H9 (cell line): ENCODE results near the gene SRRM3. TPM values are rescaled to one million over a fixed set of nuclear protein-coding genes. Genes with fewer than 3 reads are reported as not detected.
"Not testable (repeated sequence)": the region's sequence is repeated elsewhere in the genome, so short reads cannot be mapped to it uniquely, and the experiment has no call there.

Source experiments
- DNase-seq: peaks from one replicate; pipeline ENCODE4 v3.0.0-alpha.2; 2017
- H2AFZ ChIP-seq: one replicate; pipeline ENCODE4 v1.6.1; 2013; ENCODE audit warnings: mild to moderate bottlenecking, low read length, control low read depth, moderate library complexity
- H2AK5ac ChIP-seq: 2 replicates; pipeline ENCODE4 v1.6.1; 2013; ENCODE audit warnings: low read length, control low read depth, mixed read lengths; ENCODE audit not compliant: insufficient read length
- H2BK120ac ChIP-seq: one replicate; pipeline ENCODE4 v1.6.1; 2013; ENCODE audit warnings: low read depth, mild to moderate bottlenecking, low read length, control low read depth, inconsistent platforms; ENCODE audit not compliant: poor library complexity, severe bottlenecking
- H2BK12ac ChIP-seq: 2 replicates; pipeline ENCODE4 v1.6.1; 2013; ENCODE audit warnings: low read length, control low read depth, mixed read lengths, low read depth; ENCODE audit not compliant: insufficient read length
- H2BK15ac ChIP-seq: 2 replicates; pipeline ENCODE4 v1.6.1; 2013; ENCODE audit warnings: low read depth, low read length, control low read depth
- H2BK20ac ChIP-seq: one replicate; pipeline ENCODE4 v1.6.1; 2013; ENCODE audit warnings: low read depth, mild to moderate bottlenecking, low read length, control low read depth, inconsistent platforms; ENCODE audit not compliant: poor library complexity, severe bottlenecking
- H2BK5ac ChIP-seq: 2 replicates; pipeline ENCODE4 v1.6.1; 2013; ENCODE audit warnings: low read length, control low read depth, mixed read lengths; ENCODE audit not compliant: insufficient read length
- H3K14ac ChIP-seq: 2 replicates; pipeline ENCODE4 v1.6.1; 2013; ENCODE audit warnings: low read length, control low read depth; ENCODE audit not compliant: insufficient read depth
- H3K18ac ChIP-seq: 2 replicates; pipeline ENCODE4 v1.6.1; 2013; ENCODE audit warnings: low read depth, mild to moderate bottlenecking, mixed read lengths, low read length, control low read depth; ENCODE audit not compliant: insufficient read length
- H3K23ac ChIP-seq: 2 replicates; pipeline ENCODE4 v1.6.1; 2013; ENCODE audit warnings: low read length, control low read depth, mixed read lengths, low read depth; ENCODE audit not compliant: insufficient read length
- H3K23me2 ChIP-seq: 2 replicates; pipeline ENCODE4 v1.6.1; 2013; ENCODE audit warnings: low read depth, mild to moderate bottlenecking, mixed read lengths, low read length, control low read depth; ENCODE audit not compliant: insufficient read length, poor library complexity, severe bottlenecking
- H3K27ac ChIP-seq: 2 replicates; pipeline ENCODE4 v1.5.1; 2013; ENCODE audit warnings: low read length, control low read depth, mixed read lengths, low read depth; ENCODE audit not compliant: insufficient read length
- H3K27me3 ChIP-seq: 2 replicates; pipeline ENCODE4 v1.6.1; 2013; ENCODE audit warnings: low read length, control low read depth, inconsistent platforms; ENCODE audit not compliant: insufficient read depth
- H3K4ac ChIP-seq: 2 replicates; pipeline ENCODE4 v1.6.1; 2013; ENCODE audit warnings: low read depth, mild to moderate bottlenecking, control low read depth, inconsistent platforms, low read length, moderate library complexity
- H3K4me1 ChIP-seq: 2 replicates; pipeline ENCODE4 v1.6.1; 2013; ENCODE audit warnings: low read length, control low read depth, inconsistent platforms; ENCODE audit not compliant: insufficient read depth
- H3K4me2 ChIP-seq: 2 replicates; pipeline ENCODE4 v1.6.1; 2013; ENCODE audit warnings: low read length, control low read depth, mixed read lengths; ENCODE audit not compliant: insufficient read length, insufficient read depth
- H3K56ac ChIP-seq: 2 replicates; pipeline ENCODE4 v1.6.1; 2013; ENCODE audit warnings: low read depth, mild to moderate bottlenecking, mixed read lengths, low read length, control low read depth; ENCODE audit not compliant: insufficient read length
- H3K79me1 ChIP-seq: 2 replicates; pipeline ENCODE4 v1.6.1; 2013; ENCODE audit warnings: low read depth, mild to moderate bottlenecking, moderate library complexity, low read length, control low read depth, inconsistent platforms; ENCODE audit not compliant: insufficient read depth, poor library complexity, severe bottlenecking
- H3K79me2 ChIP-seq: 2 replicates; pipeline ENCODE4 v1.6.1; 2013; ENCODE audit warnings: low read length, control low read depth, inconsistent platforms; ENCODE audit not compliant: insufficient read depth
- H3K9ac ChIP-seq: 2 replicates; pipeline ENCODE4 v1.6.1; 2013; ENCODE audit warnings: low read length, control low read depth, mixed read lengths; ENCODE audit not compliant: insufficient read length; ENCODE audit errors: extremely low read depth
- H3K9me3 ChIP-seq: one replicate; pipeline ENCODE4 v1.6.1; 2013; ENCODE audit warnings: low read depth, low read length, inconsistent platforms; ENCODE audit not compliant: control insufficient read depth
- H3T11ph ChIP-seq: one replicate; pipeline ENCODE4 v1.6.1; 2013; ENCODE audit warnings: mild to moderate bottlenecking, low read length, control low read depth, inconsistent platforms
- H4K20me1 ChIP-seq: one replicate; pipeline ENCODE4 v1.6.1; 2013; ENCODE audit not compliant: control insufficient read depth, insufficient read length, insufficient read depth
- H4K5ac ChIP-seq: 2 replicates; pipeline ENCODE4 v1.6.1; 2013; ENCODE audit warnings: low read depth, mild to moderate bottlenecking, mixed read lengths, low read length, control low read depth; ENCODE audit not compliant: insufficient read length
- H4K8ac ChIP-seq: replicated peaks from 2 replicates; pipeline ENCODE4 v1.6.1; 2013; ENCODE audit warnings: low read length, control low read depth, mixed read lengths, low read depth; ENCODE audit not compliant: insufficient read length
- H4K91ac ChIP-seq: 2 replicates; pipeline ENCODE4 v1.6.1; 2013; ENCODE audit warnings: low read depth, mild to moderate bottlenecking, moderate library complexity, mixed read lengths, low read length, control low read depth; ENCODE audit not compliant: insufficient read length
- H3K27ac Mint-ChIP-seq, 3 experiments: 2 replicates in 2 of 3; 3 replicates in 1 of 3; pipeline ENCODE4 v1.8.0; 2020 to 2021; ENCODE audit warnings: mixed read lengths in 3 of 3, mild to moderate bottlenecking in 1 of 3, moderate library complexity in 1 of 3
- H3K27me3 Mint-ChIP-seq: 2 replicates; pipeline ENCODE4 v1.8.0; 2021; ENCODE audit warnings: low read depth, mild to moderate bottlenecking, moderate library complexity, mixed read lengths
- H3K36me3 Mint-ChIP-seq, 3 experiments: 2 replicates in 2 of 3; 3 replicates in 1 of 3; pipeline ENCODE4 v1.8.0; 2020 to 2021; ENCODE audit warnings: low read depth in 3 of 3, mixed read lengths in 3 of 3; ENCODE audit not compliant: insufficient read depth in 1 of 3
- H3K4me1 Mint-ChIP-seq, 2 experiments: 2 replicates each; pipeline ENCODE4 v1.8.0; 2020; ENCODE audit warnings: mixed read lengths in 2 of 2
- H3K4me3 Mint-ChIP-seq, 2 experiments: 2 replicates in 1 of 2; 3 replicates in 1 of 2; pipeline ENCODE4 v1.8.0; 2020 to 2021; ENCODE audit warnings: mild to moderate bottlenecking in 2 of 2, mixed read lengths in 2 of 2, moderate library complexity in 1 of 2
- H3K9me3 Mint-ChIP-seq, 2 experiments: 2 replicates in 1 of 2; 3 replicates in 1 of 2; pipeline ENCODE4 v1.8.0; 2020; ENCODE audit warnings: mild to moderate bottlenecking in 2 of 2, mixed read lengths in 2 of 2, moderate library complexity in 1 of 2
- WGBS: extraction: QIAGEN DNeasy Blood & Tissue Kit; methylation state at CpG from one replicate; pipeline ENCODE4 v1.1.7; 2013; ENCODE audit warnings: missing lambda C conversion rate, low lambda C conversion rate, mixed read lengths; ENCODE audit not compliant: insufficient read length; ENCODE audit errors: extremely low coverage; 5-methylcytosine and 5-hydroxymethylcytosine counted together
- total RNA-seq: library from RNA; stranded (reverse); gene quantifications from 2 replicates; pipeline ENCODE4 v1.2.1, GENCODE V29; 2021
- TF ChIP-seq, protein P1 (sequence below): fragments of 200-600 bp; sonication (generic); conservative IDR thresholded peaks from 3 replicates; pipeline ENCODE4 v1.8.0; 2021; ENCODE audit warnings: antibody characterized with exemption, mild to moderate bottlenecking

SRRM3 gene
- total RNA-seq, 1 experiment from 2014 or later: 11.0 TPM

DNA sequence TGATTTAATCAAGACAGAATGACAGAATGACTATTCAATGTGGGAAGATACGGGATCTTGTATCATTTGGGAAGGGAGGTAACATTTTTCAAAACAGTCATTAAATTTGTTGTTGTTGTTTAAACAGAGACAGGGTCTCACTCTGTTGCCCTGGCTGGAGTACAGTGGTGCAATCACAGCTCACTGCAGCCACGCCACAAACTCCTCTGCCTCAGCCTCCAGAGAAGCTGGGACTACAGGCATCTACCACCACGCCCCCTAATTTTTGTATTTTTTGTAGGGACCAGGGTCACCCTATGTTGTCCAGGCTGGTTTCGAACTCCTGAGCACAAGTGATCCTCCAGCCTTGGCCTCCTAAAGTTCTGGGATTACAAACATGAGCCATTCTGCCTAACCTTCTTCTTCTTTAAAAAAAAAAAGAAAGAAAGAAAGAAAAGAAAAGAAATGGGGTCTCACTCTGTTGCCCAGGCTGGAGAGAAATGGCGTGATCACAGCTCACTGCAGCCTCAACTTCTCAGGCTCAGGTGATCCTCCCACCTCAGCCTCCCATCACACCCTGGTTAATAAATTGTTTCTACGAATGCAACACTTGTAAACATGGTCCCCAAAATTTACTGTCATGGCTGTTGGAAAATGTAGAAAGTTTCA lies 132.7 kb downstream of the SRRM3 start:
- no peak overlapping the region for H2BK12ac ChIP-seq
- DNase-seq: no peak
- H3K27me3 ChIP-seq: no peaks in the 10 kb centered on the region
- no peak overlapping the region for H3K23ac ChIP-seq
- H3T11ph ChIP-seq: no peak overlapping the region
- H2BK5ac ChIP-seq: no peak overlapping the region
- no CpG with 5 or more reads among the region's 6 CpGs for WGBS
- H3K27ac ChIP-seq: no peak overlapping the region
- Mint-ChIP-seq H3K9me3 (no peaks in the 10 kb centered on the region), H3K27me3 (no peaks in the 10 kb centered on the region), H3K4me1 (peaks cover 8 to 20% of the 10 kb centered on the region in 2 experiments), H3K36me3 (peaks cover 29 to 44% (median 40%) of the 10 kb centered on the region in 3 experiments; a peak in 6 of 7 replicates), H3K27ac (no peak overlapping the region; a peak in 1 of 7 replicates), H3K4me3 (no peak overlapping the region)
- no peak overlapping the region for H4K8ac ChIP-seq
- H3K14ac ChIP-seq: no peak overlapping the region
- no peaks in the 10 kb centered on the region; the same call in 1 of the 2 replicates for H3K4me1 ChIP-seq
- no peak overlapping the region for H3K4ac ChIP-seq
- no peaks in the 10 kb centered on the region for H4K20me1 ChIP-seq
- no peak overlapping the region for H4K5ac ChIP-seq
- no peak overlapping the region for H2AK5ac ChIP-seq
- no peaks in the 10 kb centered on the region for H3K9me3 ChIP-seq
- no peak overlapping the region for H3K9ac ChIP-seq
- no peak overlapping the region for H2AFZ ChIP-seq
- no peaks in the 10 kb centered on the region for H3K23me2 ChIP-seq
- no peak overlapping the region for H2BK120ac ChIP-seq
- peaks cover 10% of the 10 kb centered on the region for H3K79me1 ChIP-seq
- H3K56ac ChIP-seq: no peak overlapping the region
- no peak overlapping the region for H3K18ac ChIP-seq
- no peak overlapping the region for H4K91ac ChIP-seq
- no peak overlapping the region for H2BK15ac ChIP-seq
- no peak overlapping the region for H3K4me2 ChIP-seq
- TF ChIP-seq, protein P1, sequence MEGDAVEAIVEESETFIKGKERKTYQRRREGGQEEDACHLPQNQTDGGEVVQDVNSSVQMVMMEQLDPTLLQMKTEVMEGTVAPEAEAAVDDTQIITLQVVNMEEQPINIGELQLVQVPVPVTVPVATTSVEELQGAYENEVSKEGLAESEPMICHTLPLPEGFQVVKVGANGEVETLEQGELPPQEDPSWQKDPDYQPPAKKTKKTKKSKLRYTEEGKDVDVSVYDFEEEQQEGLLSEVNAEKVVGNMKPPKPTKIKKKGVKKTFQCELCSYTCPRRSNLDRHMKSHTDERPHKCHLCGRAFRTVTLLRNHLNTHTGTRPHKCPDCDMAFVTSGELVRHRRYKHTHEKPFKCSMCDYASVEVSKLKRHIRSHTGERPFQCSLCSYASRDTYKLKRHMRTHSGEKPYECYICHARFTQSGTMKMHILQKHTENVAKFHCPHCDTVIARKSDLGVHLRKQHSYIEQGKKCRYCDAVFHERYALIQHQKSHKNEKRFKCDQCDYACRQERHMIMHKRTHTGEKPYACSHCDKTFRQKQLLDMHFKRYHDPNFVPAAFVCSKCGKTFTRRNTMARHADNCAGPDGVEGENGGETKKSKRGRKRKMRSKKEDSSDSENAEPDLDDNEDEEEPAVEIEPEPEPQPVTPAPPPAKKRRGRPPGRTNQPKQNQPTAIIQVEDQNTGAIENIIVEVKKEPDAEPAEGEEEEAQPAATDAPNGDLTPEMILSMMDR: no peak
- no peak overlapping the region for H2BK20ac ChIP-seq
- peaks cover 66% of the 10 kb centered on the region; the same call in 1 of the 2 replicates for H3K79me2 ChIP-seq

DNA sequence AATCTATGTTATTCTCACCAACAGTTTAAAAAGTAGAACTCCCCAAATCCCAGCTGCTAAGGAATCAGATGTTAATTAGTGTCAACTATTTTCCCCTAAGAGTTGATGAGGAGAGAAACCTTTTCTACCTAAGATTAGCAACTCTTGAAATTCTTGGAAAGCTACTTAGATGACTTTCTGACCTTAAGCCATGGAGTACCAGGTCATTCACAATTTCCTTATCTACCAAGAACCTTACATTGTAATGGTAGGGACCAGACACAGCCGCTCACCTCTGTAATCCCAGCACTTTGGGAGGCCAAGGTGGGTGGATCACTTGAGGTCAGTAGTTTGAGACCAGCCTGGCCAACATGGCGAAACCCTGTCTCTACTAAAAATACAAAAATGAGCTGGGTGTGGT lies 133.7 kb downstream of the SRRM3 start:
- DNase-seq, H2BK12ac ChIP-seq, H2BK5ac ChIP-seq, H3K23me2 ChIP-seq, H3K27me3 Mint-ChIP-seq, H4K91ac ChIP-seq, H3K14ac ChIP-seq, H3K23ac ChIP-seq, H3K9ac ChIP-seq, H3K4me1 ChIP-seq, H4K5ac ChIP-seq, H3K18ac ChIP-seq, H3K4me3 Mint-ChIP-seq, H3T11ph ChIP-seq, H3K56ac ChIP-seq, H4K8ac ChIP-seq, H3K27ac ChIP-seq, H2BK20ac ChIP-seq, H2AK5ac ChIP-seq, H3K27me3 ChIP-seq, H2BK15ac ChIP-seq, H2AFZ ChIP-seq, H3K27ac Mint-ChIP-seq, H3K9me3 ChIP-seq, H3K79me1 ChIP-seq, H3K9me3 Mint-ChIP-seq, H4K20me1 ChIP-seq, H2BK120ac ChIP-seq, H3K4me2 ChIP-seq, H3K4ac ChIP-seq: not testable (repeated sequence)
- peaks cover 30 to 44% (median 40%) of the 10 kb centered on the region in 3 experiments; a peak in 6 of 7 replicates for H3K36me3 Mint-ChIP-seq
- peaks cover 66% of the 10 kb centered on the region; the same call in 1 of the 2 replicates for H3K79me2 ChIP-seq
- no CpG with 5 or more reads among the region's 2 CpGs for WGBS
- H3K4me1 Mint-ChIP-seq: peaks cover 8 to 20% of the 10 kb centered on the region in 2 experiments
